Measurements from ENCODE around the gene NCAPD2.
"Not testable (repeated sequence)": the region's sequence is repeated elsewhere in the genome, so short reads cannot be mapped to it uniquely, and the experiment has no call there.

The NCAPD2 gene

GRCh38 chr12:6466184-6466573 lies 27.7 kb upstream of the NCAPD2 start:
- Histone ChIP-seq H3K9me3 (ENCODE audit: low read length) (no peaks in the 10 kb centered on the region), H3K27ac (ENCODE audit: low read depth, low read length) (no peak overlapping the region), H3K36me3 (ENCODE audit: insufficient read depth, low read length) (peaks cover 59% of the 10 kb centered on the region), H3K9ac (ENCODE audit: low read length) (no peak overlapping the region), H3K4me1 (ENCODE audit: insufficient read depth, low read length) (peaks cover 39% of the 10 kb centered on the region), H3K27me3 (ENCODE audit: control insufficient read depth in 1 of 2, insufficient read depth in 2 of 2, low read length in 2 of 2) (no peaks in the 10 kb centered on the region), H3K4me3 (ENCODE audit: low read depth in 1 of 2, low read length in 2 of 2) (no peak overlapping the region)

- H3K4me1 ChIP-seq (ENCODE audit: insufficient read depth, low read length): peaks cover 39% of the 10 kb centered on the region
- not testable (repeated sequence) for H3K4me3 ChIP-seq (ENCODE audit: low read depth in 1 of 2, low read length in 2 of 2); H3K9me3 ChIP-seq (ENCODE audit: low read length); H3K9ac ChIP-seq (ENCODE audit: low read length); H3K27ac ChIP-seq (ENCODE audit: low read depth, low read length); H3K27me3 ChIP-seq (ENCODE audit: control insufficient read depth in 1 of 2, insufficient read depth in 2 of 2, low read length in 2 of 2)
- H3K36me3 ChIP-seq (ENCODE audit: insufficient read depth, low read length): peaks cover 54% of the 10 kb centered on the region
These were observed 27.2 kb upstream of the NCAPD2 start for GRCh38 chr12:6466751-6467150.

GRCh38 chr12:6467571-6468282 lies 26.2 kb upstream of the NCAPD2 start:
- not testable (repeated sequence) for H3K27me3 ChIP-seq (ENCODE audit: control insufficient read depth in 1 of 2, insufficient read depth in 2 of 2, low read length in 2 of 2); H3K9ac ChIP-seq (ENCODE audit: low read length); H3K27ac ChIP-seq (ENCODE audit: low read depth, low read length); H3K4me3 ChIP-seq (ENCODE audit: low read depth in 1 of 2, low read length in 2 of 2); H3K9me3 ChIP-seq (ENCODE audit: low read length)
- Histone ChIP-seq H3K4me1 (ENCODE audit: insufficient read depth, low read length) (peaks cover 32% of the 10 kb centered on the region), H3K36me3 (ENCODE audit: insufficient read depth, low read length) (peaks cover 45% of the 10 kb centered on the region)

GRCh38 chr12:6468283-6468575 lies 25.7 kb upstream of the NCAPD2 start:
- peaks cover 29% of the 10 kb centered on the region for H3K4me1 ChIP-seq (ENCODE audit: insufficient read depth, low read length)
- no peak overlapping the region for H3K9ac ChIP-seq (ENCODE audit: low read length)
- no peak overlapping the region for H3K4me3 ChIP-seq (ENCODE audit: low read depth in 1 of 2, low read length in 2 of 2)
- no peaks in the 10 kb centered on the region for H3K9me3 ChIP-seq (ENCODE audit: low read length)
- peaks cover 40% of the 10 kb centered on the region for H3K36me3 ChIP-seq (ENCODE audit: insufficient read depth, low read length)
- no peaks in the 10 kb centered on the region for H3K27me3 ChIP-seq (ENCODE audit: control insufficient read depth in 1 of 2, insufficient read depth in 2 of 2, low read length in 2 of 2)
- no peak overlapping the region for H3K27ac ChIP-seq (ENCODE audit: low read depth, low read length)

- Histone ChIP-seq H3K9ac (ENCODE audit: low read length) (peak overlapping the region; percentile 47), H3K36me3 (ENCODE audit: insufficient read depth, low read length) (peaks cover 31% of the 10 kb centered on the region), H3K4me3 (ENCODE audit: low read depth in 1 of 2, low read length in 2 of 2) (peak overlapping the region; percentile 5 to 89), H3K27ac (ENCODE audit: low read depth, low read length) (peak overlapping the region; percentile 87), H3K9me3 (ENCODE audit: low read length) (no peaks in the 10 kb centered on the region), H3K27me3 (ENCODE audit: control insufficient read depth in 1 of 2, insufficient read depth in 2 of 2, low read length in 2 of 2) (no peaks in the 10 kb centered on the region), H3K4me1 (ENCODE audit: insufficient read depth, low read length) (peaks cover 29% of the 10 kb centered on the region)
These were observed 24.8 kb upstream of the NCAPD2 start for GRCh38 chr12:6469092-6469491.

GRCh38 chr12:6469609-6470374 lies 24.1 kb upstream of the NCAPD2 start:
- H3K9ac ChIP-seq (ENCODE audit: low read length): peak overlapping the region; percentile 47
- H3K4me1 ChIP-seq (ENCODE audit: insufficient read depth, low read length): peaks cover 29% of the 10 kb centered on the region
- peak overlapping the region; percentile 85 to 89 for H3K4me3 ChIP-seq (ENCODE audit: low read depth in 1 of 2, low read length in 2 of 2)
- peaks cover 24% of the 10 kb centered on the region for H3K36me3 ChIP-seq (ENCODE audit: insufficient read depth, low read length)
- peak overlapping the region; percentile 87 for H3K27ac ChIP-seq (ENCODE audit: low read depth, low read length)
- no peaks in the 10 kb centered on the region for H3K9me3 ChIP-seq (ENCODE audit: low read length)
- H3K27me3 ChIP-seq (ENCODE audit: control insufficient read depth in 1 of 2, insufficient read depth in 2 of 2, low read length in 2 of 2): no peaks in the 10 kb centered on the region

GRCh38 chr12:6470375-6471163 lies 23.3 kb upstream of the NCAPD2 start, which contains the start of gene VAMP1:
VAMP1 (minus strand) TSS chr12:6470677; CDS start chr12:6470531, 146 bp downstream.
- H3K36me3 ChIP-seq (ENCODE audit: insufficient read depth, low read length): peaks cover 20% of the 10 kb centered on the region
- H3K27me3 ChIP-seq (ENCODE audit: control insufficient read depth in 1 of 2, insufficient read depth in 2 of 2, low read length in 2 of 2): no peaks in the 10 kb centered on the region
- peak within 1 kb of the TSS; percentile 87 for H3K27ac ChIP-seq (ENCODE audit: low read depth, low read length)
- H3K9me3 ChIP-seq (ENCODE audit: low read length): no peaks in the 10 kb centered on the region
- peaks cover 26% of the 10 kb centered on the region for H3K4me1 ChIP-seq (ENCODE audit: insufficient read depth, low read length)
- H3K9ac ChIP-seq (ENCODE audit: low read length): peak within 1 kb of the TSS; percentile 47
- H3K4me3 ChIP-seq (ENCODE audit: low read depth in 1 of 2, low read length in 2 of 2): peak within 1 kb of the TSS; percentile 85 to 89

GRCh38 chr12:6471989-6472360 lies 21.9 kb upstream of the NCAPD2 start:
- Histone ChIP-seq H3K4me1 (ENCODE audit: insufficient read depth, low read length) (peaks cover 21% of the 10 kb centered on the region), H3K9me3 (ENCODE audit: low read length) (no peaks in the 10 kb centered on the region), H3K27me3 (ENCODE audit: control insufficient read depth in 1 of 2, insufficient read depth in 2 of 2, low read length in 2 of 2) (no peaks in the 10 kb centered on the region), H3K36me3 (ENCODE audit: insufficient read depth, low read length) (peaks cover 7% of the 10 kb centered on the region), H3K9ac (ENCODE audit: low read length) (no peak overlapping the region), H3K4me3 (ENCODE audit: low read depth in 1 of 2, low read length in 2 of 2) (no peak overlapping the region), H3K27ac (ENCODE audit: low read depth, low read length) (no peak overlapping the region)

- H3K4me1 ChIP-seq (ENCODE audit: insufficient read depth, low read length): peaks cover 21% of the 10 kb centered on the region
- no peak overlapping the region for H3K27ac ChIP-seq (ENCODE audit: low read depth, low read length)
- no peak overlapping the region for H3K4me3 ChIP-seq (ENCODE audit: low read depth in 1 of 2, low read length in 2 of 2)
- H3K27me3 ChIP-seq (ENCODE audit: control insufficient read depth in 1 of 2, insufficient read depth in 2 of 2, low read length in 2 of 2): no peaks in the 10 kb centered on the region
- no peak overlapping the region for H3K9ac ChIP-seq (ENCODE audit: low read length)
- no peaks in the 10 kb centered on the region for H3K9me3 ChIP-seq (ENCODE audit: low read length)
- peaks cover 7% of the 10 kb centered on the region for H3K36me3 ChIP-seq (ENCODE audit: insufficient read depth, low read length)
These were observed 21.4 kb upstream of the NCAPD2 start for GRCh38 chr12:6472491-6472890.

- H3K4me1 ChIP-seq (ENCODE audit: insufficient read depth, low read length): not testable (repeated sequence)
These were observed 18.5 kb upstream of the NCAPD2 start for GRCh38 chr12:6475233-6475975.

GRCh38 chr12:6476489-6476888 lies 17.4 kb upstream of the NCAPD2 start:
- Histone ChIP-seq H3K9ac (ENCODE audit: low read length) (no peak overlapping the region), H3K27ac (ENCODE audit: low read depth, low read length) (no peak overlapping the region), H3K4me1 (ENCODE audit: insufficient read depth, low read length) (no peaks in the 10 kb centered on the region), H3K9me3 (ENCODE audit: low read length) (no peaks in the 10 kb centered on the region), H3K4me3 (ENCODE audit: low read depth in 1 of 2, low read length in 2 of 2) (no peak overlapping the region), H3K27me3 (ENCODE audit: control insufficient read depth in 1 of 2, insufficient read depth in 2 of 2, low read length in 2 of 2) (no peaks in the 10 kb centered on the region), H3K36me3 (ENCODE audit: insufficient read depth, low read length) (no peaks in the 10 kb centered on the region)

More at GRCh38 chr12:6475233-6475975, 18.5 kb upstream of the NCAPD2 start:
- H3K9ac ChIP-seq (ENCODE audit: low read length); H3K36me3 ChIP-seq (ENCODE audit: insufficient read depth, low read length); H3K9me3 ChIP-seq (ENCODE audit: low read length); H3K4me3 ChIP-seq (ENCODE audit: low read depth in 1 of 2, low read length in 2 of 2); H3K27ac ChIP-seq (ENCODE audit: low read depth, low read length); H3K27me3 ChIP-seq (ENCODE audit: control insufficient read depth in 1 of 2, insufficient read depth in 2 of 2, low read length in 2 of 2): not testable (repeated sequence)

Measured in muscle layer of colon (tissue), 2 donors.